HL-60 (cell line): ENCODE results near the gene NKD1.

Experiments
- DNase-seq, 2 experiments: peaks; one replicate each; pipeline ENCODE4 v3.0.0-alpha.2; 2010 to 2020; ENCODE audit warnings: low read depth in 1 of 2, low spot score in 1 of 2
- H3K27ac ChIP-seq: fragments of 250-450 bp; sonication (Bioruptor Pico); replicated peaks from 2 replicates; pipeline ENCODE4 v1.5.1; 2020; ENCODE audit warnings: mild to moderate bottlenecking, moderate library complexity
- H3K27me3 ChIP-seq: fragments of 250-450 bp; sonication (Bioruptor Pico); 2 replicates; pipeline ENCODE4 v1.5.1; 2021; ENCODE audit warnings: mild to moderate bottlenecking, moderate library complexity; ENCODE audit not compliant: insufficient read depth, poor library complexity, severe bottlenecking
- H3K4me3 ChIP-seq: replicated peaks from 2 replicates; pipeline ENCODE4 v1.5.1; 2011; ENCODE audit warnings: mild to moderate bottlenecking, control low read depth, low read length; ENCODE audit not compliant: insufficient read depth
- CTCF ChIP-seq: IDR thresholded peaks from one replicate; pipeline ENCODE4 v1.5.1; 2011; ENCODE audit warnings: low read length, control low read depth, inconsistent platforms; ENCODE audit not compliant: insufficient read depth
- GABPA ChIP-seq: IDR thresholded peaks from 2 replicates; pipeline ENCODE4 v1.6.1; 2012; ENCODE audit warnings: low read depth
- POLR2AphosphoS5 ChIP-seq: IDR thresholded peaks from 2 replicates; pipeline ENCODE4 v1.6.1; 2012; ENCODE audit warnings: low read depth
- REST ChIP-seq: IDR thresholded peaks from 2 replicates; pipeline ENCODE4 v1.6.1; 2012; ENCODE audit warnings: low read depth; ENCODE audit not compliant: insufficient replicate concordance
- SPI1 ChIP-seq: IDR thresholded peaks from 2 replicates; pipeline ENCODE4 v1.6.1; 2012; ENCODE audit warnings: low read depth, mild to moderate bottlenecking, borderline replicate concordance

NKD1 gene

DNA sequence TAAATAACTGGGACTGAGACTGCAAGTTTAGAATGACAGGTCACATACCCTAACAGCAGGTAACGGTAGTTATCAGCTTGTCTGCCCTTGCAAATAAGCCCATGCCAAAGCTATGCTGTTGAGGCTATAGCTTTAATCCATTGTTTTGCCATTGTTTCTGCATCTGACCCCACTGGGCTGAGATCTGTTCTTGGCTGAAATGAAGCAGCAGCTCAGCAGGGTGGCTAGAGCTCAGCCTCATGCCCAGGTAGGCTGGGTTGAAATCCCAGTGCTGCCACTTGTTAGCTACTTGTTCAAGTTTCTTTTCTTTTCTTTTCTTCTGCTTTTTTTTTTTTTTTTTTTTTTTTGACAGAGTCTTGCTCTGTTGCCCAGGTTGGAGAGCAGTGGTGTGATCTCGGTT, 40.1 kb downstream of the NKD1 start:
- Histone ChIP-seq H3K27me3 (no peaks in the 10 kb centered on the region), H3K4me3 (no peak overlapping the region), H3K27ac (peak overlapping the region; percentile 84)
- no peak for TF ChIP-seq POLR2AphosphoS5
- TF ChIP-seq GABPA = no peak
- no peak for TF ChIP-seq REST
- TF ChIP-seq SPI1 = no peak
- TF ChIP-seq CTCF = no peak
- no peak for DNase-seq

GRCh38 chr16:50591209-50591608, 43.0 kb downstream of the NKD1 start:
- Histone ChIP-seq H3K27me3 (no peaks in the 10 kb centered on the region), H3K27ac (no peak overlapping the region), H3K4me3 (no peak overlapping the region)
- TF ChIP-seq CTCF = no peak
- TF ChIP-seq SPI1 = no peak
- no peak for TF ChIP-seq REST
- TF ChIP-seq GABPA = no peak
- no peak for TF ChIP-seq POLR2AphosphoS5
- DNase-seq = no peak

- Histone ChIP-seq H3K4me3 (no peak overlapping the region), H3K27me3 (no peaks in the 10 kb centered on the region), H3K27ac (no peak overlapping the region)
- DNase-seq = no peak
- no peak for TF ChIP-seq SPI1
- no peak for TF ChIP-seq CTCF
- TF ChIP-seq REST = no peak
- no peak for TF ChIP-seq POLR2AphosphoS5
- no peak for TF ChIP-seq GABPA
Observed at GRCh38 chr16:50591800-50592771, 43.9 kb downstream of the NKD1 start.
